Measurements from ENCODE around the gene BOD1. TPM values are rescaled to one million over a fixed set of nuclear protein-coding genes. Genes with fewer than 3 reads are reported as not detected.

BOD1 gene
- 49.3 TPM for total RNA-seq

DNA sequence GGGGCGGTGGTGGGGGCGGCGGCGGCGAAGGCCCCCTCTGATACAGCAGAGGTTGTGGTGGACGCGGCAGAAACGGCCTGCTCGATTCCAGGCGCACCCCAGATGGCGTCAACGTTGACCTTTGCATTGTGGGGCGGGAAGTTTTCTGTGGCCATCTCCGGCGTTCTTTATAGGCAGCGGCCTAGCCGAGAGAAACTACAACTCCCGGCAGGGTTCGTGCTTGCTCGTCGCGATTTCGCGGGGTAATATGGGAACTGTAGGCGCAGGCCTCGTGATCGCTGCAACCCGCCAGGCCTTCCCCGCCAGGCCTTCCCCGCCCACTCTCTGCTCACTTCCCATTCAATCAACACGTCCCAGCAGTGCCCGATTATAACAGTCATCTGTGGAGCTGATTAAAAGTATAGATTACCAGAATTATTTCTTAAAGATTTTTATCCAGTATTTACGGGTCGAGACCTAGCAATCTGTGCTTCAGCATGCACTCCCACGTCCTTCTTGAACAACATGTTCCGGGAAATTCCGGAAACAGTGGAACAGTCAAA, at the start of gene BOD1:
BOD1 (minus strand) TSS at position 74 of the 542 bp plus-strand sequence. CDS start 214 bp downstream, outside the sequence.
- peak; percentile 98 for DNase-seq (ENCODE audit: low spot score)

DNA sequence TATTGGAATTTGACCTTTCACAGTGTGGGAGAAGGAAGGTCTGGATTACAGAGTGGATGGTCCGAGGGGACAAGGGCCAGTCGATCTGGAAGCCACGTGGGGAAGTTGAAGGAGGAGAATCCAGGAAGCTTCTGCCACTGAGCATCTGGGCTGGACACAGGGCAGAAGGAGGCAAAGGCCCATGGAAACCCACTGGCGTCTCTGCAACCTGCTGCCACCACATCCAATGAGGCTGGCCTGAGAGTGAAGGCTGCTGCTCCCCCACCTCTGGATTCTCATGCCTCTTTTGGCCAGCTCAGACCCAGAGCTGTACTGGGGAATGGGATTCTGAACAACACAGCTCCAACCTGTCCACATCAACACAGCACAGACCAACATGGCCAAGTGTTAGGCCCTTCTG, 48.9 kb upstream of the BOD1 start:
- no peak for DNase-seq (ENCODE audit: low spot score)

DNA sequence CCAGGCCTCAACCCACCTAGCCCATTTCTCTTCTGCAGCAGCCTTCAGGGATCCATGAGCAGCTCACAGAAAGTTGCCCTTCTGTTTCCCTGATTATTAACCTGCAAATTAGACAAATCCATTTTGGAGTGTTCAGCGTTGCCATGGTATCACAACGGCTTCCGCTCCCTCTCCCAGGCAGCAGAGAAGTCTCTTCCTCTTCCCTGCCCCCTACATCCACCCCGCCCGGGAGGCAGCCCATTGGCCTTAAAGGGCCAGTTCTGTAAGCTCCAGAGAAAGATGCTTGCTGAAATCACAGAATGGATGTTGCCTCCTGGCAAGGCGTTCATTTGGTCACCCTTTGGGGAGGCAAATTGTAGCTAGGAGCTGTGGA, 47.7 kb upstream of the BOD1 start:
- DNase-seq (ENCODE audit: low spot score): no peak

DNA sequence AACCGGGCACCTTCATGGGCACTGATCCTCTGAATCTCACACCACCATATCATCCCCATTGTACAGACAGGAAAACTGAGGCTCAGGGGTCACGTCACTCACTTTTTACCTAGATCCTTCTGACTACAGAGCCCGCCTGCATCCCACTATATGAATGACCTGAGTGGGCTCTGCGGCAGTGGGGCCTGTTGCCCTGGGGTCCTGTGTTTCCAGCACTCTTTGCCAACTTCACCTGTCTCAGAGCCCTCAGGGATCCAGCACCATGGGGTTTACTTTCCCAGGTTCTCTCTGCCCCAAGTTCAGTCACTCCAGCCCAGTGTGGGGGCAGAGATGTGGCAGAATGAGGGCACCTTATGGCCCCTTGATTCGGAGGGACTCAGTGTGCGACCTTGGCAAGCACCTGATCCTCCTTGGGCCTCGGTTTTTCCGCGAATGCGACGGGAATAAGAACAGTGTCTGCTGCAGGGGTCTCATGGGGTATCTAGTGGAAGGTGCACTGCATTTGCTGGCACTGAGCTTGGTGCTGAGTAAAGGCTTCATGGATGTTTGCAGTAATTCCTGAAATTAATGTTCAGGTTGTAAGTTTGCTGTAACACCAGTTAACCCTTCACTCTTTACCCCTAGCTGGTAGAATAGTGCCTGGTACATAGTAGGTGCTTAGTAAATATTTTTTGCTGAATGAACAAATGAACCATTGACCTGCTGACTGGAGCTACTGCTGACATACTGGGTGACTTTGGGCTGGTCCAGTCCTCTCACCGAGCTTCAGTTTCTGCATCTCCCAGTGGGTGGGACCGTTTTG, 47.1 kb upstream of the BOD1 start:
- DNase-seq (ENCODE audit: low spot score): no peak

DNA sequence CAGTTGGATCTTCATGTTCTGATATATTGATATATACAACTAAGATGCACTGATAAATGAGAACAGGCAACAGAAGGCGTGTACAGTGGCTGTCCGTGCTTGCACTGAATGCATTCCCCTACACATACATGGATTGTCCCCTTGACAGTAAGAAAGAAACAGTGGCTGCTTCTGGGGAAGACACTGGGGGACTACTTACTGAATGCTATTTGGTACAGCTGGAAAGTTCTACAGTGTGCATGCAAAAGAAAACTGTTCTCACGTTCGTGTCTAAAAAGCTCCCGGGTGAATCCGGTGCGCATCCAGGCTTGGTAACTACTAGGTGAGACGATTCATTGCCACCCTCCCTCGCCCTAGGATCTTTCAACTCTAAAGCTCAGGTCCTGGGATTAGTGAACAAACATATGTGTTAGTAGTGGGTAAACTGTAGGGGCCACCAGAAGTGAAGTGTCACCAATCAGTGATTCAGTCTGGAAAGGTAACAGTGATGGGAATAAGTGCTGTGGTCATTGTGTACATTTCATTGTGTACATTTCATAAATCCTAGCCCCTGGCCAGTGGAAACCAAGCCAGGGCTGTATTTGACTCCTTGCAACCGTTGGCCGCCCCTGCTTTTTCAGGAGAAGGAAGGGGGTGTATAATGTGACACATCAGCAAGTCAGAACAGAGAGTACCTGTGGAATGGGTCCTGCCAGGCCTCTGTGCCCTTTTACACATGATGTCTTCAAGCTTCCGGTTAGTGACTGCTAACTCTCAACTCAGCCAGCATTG, 46.3 kb upstream of the BOD1 start:
- DNase-seq (ENCODE audit: low spot score): no peak

- no peak for DNase-seq (ENCODE audit: low spot score)
Observed at GRCh38 chr5:173660481-173661280, 44.2 kb upstream of the BOD1 start.

DNA sequence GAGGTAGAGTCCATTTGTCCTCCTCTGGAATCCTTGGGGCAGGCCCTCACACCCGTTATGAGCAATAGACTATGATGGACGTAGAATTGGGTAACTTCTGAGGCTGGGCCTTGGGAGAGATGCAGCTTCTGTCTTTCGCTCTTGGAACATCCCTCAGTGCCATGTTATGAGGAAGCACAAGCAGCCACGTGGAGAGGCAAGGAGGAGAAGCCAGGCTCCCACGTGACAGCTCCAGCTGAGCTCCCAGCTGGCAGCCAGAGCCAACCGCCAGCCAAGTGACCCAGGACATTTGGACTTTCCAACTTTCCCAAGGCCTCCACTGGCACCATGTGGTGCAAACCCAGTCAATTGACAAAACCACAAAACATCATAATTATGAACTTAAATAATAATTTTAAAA, 43.0 kb upstream of the BOD1 start:
- DNase-seq (ENCODE audit: low spot score): no peak

GRCh38 chr5:173657741-173658356, 41.4 kb upstream of the BOD1 start:
- no peak for DNase-seq (ENCODE audit: low spot score)

- no peak for DNase-seq (ENCODE audit: low spot score)
Observed at GRCh38 chr5:173655196-173655797, 38.8 kb upstream of the BOD1 start.

GRCh38 chr5:173653822-173654523, 37.5 kb upstream of the BOD1 start:
- DNase-seq (ENCODE audit: low spot score): no peak

DNA sequence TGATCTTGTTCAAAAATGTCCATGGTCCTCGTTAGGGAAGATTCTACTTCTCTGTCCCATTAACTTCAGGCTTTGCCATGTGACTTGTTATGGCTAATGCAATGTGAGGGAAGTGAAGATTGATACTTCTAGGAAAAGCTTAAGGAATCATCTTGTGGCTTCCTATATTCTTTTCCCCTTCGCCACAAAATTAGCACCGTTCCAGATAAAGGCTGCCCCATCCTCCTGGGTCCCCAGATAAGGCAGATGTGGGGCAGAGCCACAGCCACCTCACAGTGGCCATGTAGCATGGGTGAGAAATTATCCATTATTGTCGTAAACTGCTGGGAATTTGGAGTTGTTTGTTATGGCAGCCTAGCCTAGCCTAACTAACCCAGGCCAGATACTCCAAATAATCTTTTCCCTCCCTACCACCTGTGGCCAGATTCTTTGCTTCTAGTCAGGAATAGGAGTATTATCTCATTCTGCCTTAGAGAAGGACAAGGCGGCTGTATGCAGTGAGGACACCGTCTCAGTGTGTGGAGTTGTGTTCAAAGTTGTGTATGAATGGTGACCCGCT, 31.9 kb upstream of the BOD1 start:
- no peak for DNase-seq (ENCODE audit: low spot score)

DNA sequence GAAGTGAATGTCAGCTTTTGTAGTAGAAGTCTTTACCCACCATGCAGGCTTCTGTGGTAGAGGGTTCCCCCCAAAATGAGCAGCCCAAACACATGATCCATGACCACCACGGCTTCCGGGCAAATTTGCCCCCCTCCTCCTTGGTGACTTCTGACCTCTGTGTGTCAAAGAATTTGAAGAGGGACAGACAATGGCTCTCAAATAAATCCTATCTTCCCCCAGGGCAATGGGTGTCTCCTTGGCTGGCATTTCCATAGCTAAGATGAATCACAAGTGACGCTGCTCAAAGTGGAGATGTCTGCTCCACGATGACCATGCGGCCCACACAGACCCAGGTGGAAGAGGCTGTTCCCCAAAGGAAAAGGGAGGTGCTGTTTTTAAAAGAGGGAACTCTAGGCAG, 30.2 kb upstream of the BOD1 start:
- DNase-seq (ENCODE audit: low spot score): no peak

- no peak for DNase-seq (ENCODE audit: low spot score)
Observed at GRCh38 chr5:173645890-173646574, 29.6 kb upstream of the BOD1 start.

DNA sequence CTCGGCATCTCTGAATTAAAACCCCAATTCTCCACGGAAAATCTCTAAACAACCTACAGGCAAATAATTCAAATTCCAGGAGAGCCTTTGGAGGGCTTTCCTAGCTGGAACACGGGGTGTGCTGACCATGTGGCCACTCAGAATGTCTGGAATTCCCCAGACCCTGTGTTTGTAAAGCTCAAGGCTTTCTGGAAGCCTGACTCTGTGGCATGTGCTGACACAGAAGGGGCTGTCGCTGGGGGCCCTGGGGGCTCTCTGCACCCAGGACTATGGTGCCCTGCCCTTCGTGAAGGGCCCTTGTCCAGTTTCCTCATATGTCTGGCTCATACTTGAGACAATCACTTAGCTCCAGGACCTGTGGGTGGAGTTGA, 29.0 kb upstream of the BOD1 start:
- DNase-seq (ENCODE audit: low spot score): no peak

DNA sequence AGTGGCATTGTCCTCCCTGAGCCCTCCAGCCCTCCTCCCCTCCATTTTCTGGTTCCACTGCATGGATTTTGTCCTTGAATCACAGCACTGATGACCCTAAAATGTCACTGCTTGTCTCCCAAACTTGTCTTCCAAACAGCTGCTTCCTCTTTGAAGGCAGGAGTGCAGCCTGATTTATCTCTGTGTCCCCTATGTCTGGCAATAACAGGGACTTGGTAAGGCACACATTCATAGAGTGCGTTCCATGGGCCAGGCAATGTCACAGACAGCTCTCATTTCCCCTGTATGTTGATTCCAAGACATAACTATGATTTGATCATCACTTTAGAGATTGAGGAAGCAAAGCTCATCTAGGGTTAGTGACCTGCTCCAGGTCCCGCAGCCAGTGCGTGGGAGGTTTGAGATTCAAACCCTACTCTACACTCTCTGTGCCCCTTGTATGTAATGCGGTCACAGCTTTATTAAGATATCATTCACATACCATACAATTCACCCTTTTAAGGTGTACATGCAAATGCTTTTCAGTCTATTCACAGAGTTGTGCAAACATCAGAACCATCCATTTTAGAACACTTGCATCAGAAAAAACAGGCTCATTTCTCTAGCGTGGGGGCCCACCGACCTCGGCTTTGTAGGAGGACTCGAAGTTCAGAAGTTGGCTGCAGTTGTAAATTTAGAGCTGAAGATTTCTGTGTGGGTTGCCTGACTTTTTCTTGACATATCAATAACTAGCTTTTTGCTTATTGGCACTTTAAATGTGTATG, 28.4 kb upstream of the BOD1 start:
- no peak for DNase-seq (ENCODE audit: low spot score)

- DNase-seq (ENCODE audit: low spot score): no peak
Observed at GRCh38 chr5:173643964-173644363, 27.5 kb upstream of the BOD1 start.

- no peak for DNase-seq (ENCODE audit: low spot score)
Observed at GRCh38 chr5:173642895-173643481, 26.5 kb upstream of the BOD1 start.

DNA sequence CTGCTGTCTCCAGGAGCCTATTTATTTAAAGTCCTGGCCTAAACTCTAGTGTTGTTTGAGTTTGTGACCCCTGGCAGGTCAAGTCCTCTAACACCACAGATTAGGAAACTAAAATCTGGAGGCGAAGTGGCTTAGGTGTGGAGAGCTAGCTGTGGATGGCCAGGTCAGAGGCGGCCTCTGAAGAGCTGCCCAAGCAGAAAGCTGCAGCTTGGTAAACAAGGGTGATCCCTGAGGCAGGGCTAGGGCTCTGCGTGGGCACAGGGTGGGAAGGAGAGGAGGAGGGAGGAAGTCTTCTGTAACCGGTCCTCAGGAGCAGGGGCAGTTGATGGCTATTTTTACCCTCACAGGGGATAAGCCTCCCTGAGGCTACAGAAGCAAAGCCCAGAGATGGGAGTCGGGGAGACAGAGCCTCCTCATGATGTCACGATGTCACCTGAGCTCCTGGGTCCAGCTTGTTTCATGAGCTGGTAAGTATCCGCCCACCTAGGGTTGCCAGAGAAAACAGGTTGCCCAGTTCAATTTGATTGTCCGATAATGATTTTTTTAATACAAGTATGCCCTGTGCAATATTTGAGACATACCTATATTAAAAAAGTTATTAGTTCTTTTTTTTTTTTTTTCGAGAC, 25.9 kb upstream of the BOD1 start:
- DNase-seq (ENCODE audit: low spot score): no peak

Measured in ureter (tissue), 1 donor.